Glomerular visceral epithelial cell (primary cell): Measurements from ENCODE around the gene PGK2.
"Not testable (repeated sequence)": the region's sequence is repeated elsewhere in the genome, so short reads cannot be mapped to it uniquely, and the experiment has no call there.

Experiments used
- DNase-seq: peaks from one replicate; pipeline ENCODE4 v3.0.0-alpha.2; 2016; ENCODE audit errors: extremely low spot score

PGK2 gene

GRCh38 chr6:49787176-49787575, at the start of gene PGK2:
TSS of gene PGK2 (minus strand) at chr6:49787285. CDS start at chr6:49787187, 98 bp downstream.
- no peak for DNase-seq

GRCh38 chr6:49835140-49835539, 48.1 kb upstream of the PGK2 start:
- DNase-seq, result no peak

- no peak for DNase-seq
These were observed 46.3 kb upstream of the PGK2 start for GRCh38 chr6:49833386-49833785.

GRCh38 chr6:49826743-49827406, 39.8 kb upstream of the PGK2 start:
- DNase-seq, result no peak

- DNase-seq, result no peak
These were observed 28.1 kb upstream of the PGK2 start for GRCh38 chr6:49815166-49815565.

GRCh38 chr6:49813248-49813647, 26.2 kb upstream of the PGK2 start:
- no peak for DNase-seq

- no peak for DNase-seq
These were observed 19.1 kb upstream of the PGK2 start for GRCh38 chr6:49806145-49806544.

GRCh38 chr6:49805246-49805645, 18.2 kb upstream of the PGK2 start:
- no peak for DNase-seq

GRCh38 chr6:49801525-49801924, 14.4 kb upstream of the PGK2 start:
- no peak for DNase-seq

GRCh38 chr6:49799090-49799489, 12.0 kb upstream of the PGK2 start:
- DNase-seq, result no peak

- not testable (repeated sequence) for DNase-seq
These were observed 9.9 kb upstream of the PGK2 start for GRCh38 chr6:49796842-49797455.

GRCh38 chr6:49790341-49790740, 3.3 kb upstream of the PGK2 start:
- DNase-seq, result no peak

- no peak for DNase-seq
These were observed 2.8 kb downstream of the PGK2 start for GRCh38 chr6:49784272-49784671.

- DNase-seq, result no peak
These were observed 4.4 kb downstream of the PGK2 start for GRCh38 chr6:49782725-49783124.

GRCh38 chr6:49782293-49782692, 4.8 kb downstream of the PGK2 start:
- DNase-seq, result no peak

- no peak for DNase-seq
These were observed 10.6 kb downstream of the PGK2 start for GRCh38 chr6:49776444-49776843.

- DNase-seq, result no peak
These were observed 12.0 kb downstream of the PGK2 start for GRCh38 chr6:49775043-49775442.

GRCh38 chr6:49772285-49772684, 14.8 kb downstream of the PGK2 start:
- no peak for DNase-seq

GRCh38 chr6:49766762-49767161, 20.3 kb downstream of the PGK2 start:
- DNase-seq, result no peak

GRCh38 chr6:49764571-49765236, 22.4 kb downstream of the PGK2 start:
- no peak for DNase-seq

GRCh38 chr6:49744259-49744658, 42.8 kb downstream of the PGK2 start, which contains the start of gene CRISP3:
TSS of gene CRISP3 (minus strand) at chr6:49744388. CDS start at chr6:49744367, 21 bp downstream.
- DNase-seq, result no peak

- no peak for DNase-seq
These were observed 43.7 kb downstream of the PGK2 start for GRCh38 chr6:49743429-49743828.

- DNase-seq, result no peak
These were observed 47.7 kb downstream of the PGK2 start for GRCh38 chr6:49739423-49739822.
